Progenitor cell of endocrine pancreas (in vitro differentiated cells): ENCODE data around the gene PUSL1. TPM values are rescaled to one million over a fixed set of nuclear protein-coding genes. Genes with fewer than 3 reads are reported as not detected.

Source experiments
- DNase-seq: peaks from one replicate; pipeline ENCODE4 v3.0.0; 2021; ENCODE audit warnings: low spot score; ENCODE audit not compliant: unreplicated experiment
- H3K27ac Mint-ChIP-seq: 2 replicates; pipeline ENCODE4 v1.8.0; 2021; ENCODE audit warnings: mild to moderate bottlenecking, moderate library complexity, mixed read lengths
- H3K27me3 Mint-ChIP-seq: 2 replicates; pipeline ENCODE4 v1.8.0; 2021; ENCODE audit warnings: mixed read lengths
- H3K36me3 Mint-ChIP-seq: 2 replicates; pipeline ENCODE4 v1.8.0; 2022; ENCODE audit warnings: mixed read lengths; ENCODE audit not compliant: insufficient read depth
- H3K4me1 Mint-ChIP-seq: 2 replicates; pipeline ENCODE4 v1.8.0; 2021; ENCODE audit warnings: low read depth, mixed read lengths
- H3K4me3 Mint-ChIP-seq: 2 replicates; pipeline ENCODE4 v1.8.0; 2021; ENCODE audit warnings: low read depth, mild to moderate bottlenecking, moderate library complexity, mixed read lengths
- H3K9me3 Mint-ChIP-seq: 2 replicates; pipeline ENCODE4 v1.8.0; 2021; ENCODE audit warnings: low read depth, mixed read lengths
- CTCF ChIP-seq: fragments of 200-600 bp; sonication (generic); IDR thresholded peaks from one replicate; pipeline ENCODE4 v1.5.0; 2021; ENCODE audit warnings: antibody characterized with exemption, mild to moderate bottlenecking; ENCODE audit not compliant: unreplicated experiment
- total RNA-seq: library from RNA; stranded (reverse); gene quantifications from 2 replicates; pipeline ENCODE4 v1.2.1, GENCODE V29; 2021

The PUSL1 gene
- total RNA-seq, 1 donor from 2014 or later = 13.8 TPM

DNA sequence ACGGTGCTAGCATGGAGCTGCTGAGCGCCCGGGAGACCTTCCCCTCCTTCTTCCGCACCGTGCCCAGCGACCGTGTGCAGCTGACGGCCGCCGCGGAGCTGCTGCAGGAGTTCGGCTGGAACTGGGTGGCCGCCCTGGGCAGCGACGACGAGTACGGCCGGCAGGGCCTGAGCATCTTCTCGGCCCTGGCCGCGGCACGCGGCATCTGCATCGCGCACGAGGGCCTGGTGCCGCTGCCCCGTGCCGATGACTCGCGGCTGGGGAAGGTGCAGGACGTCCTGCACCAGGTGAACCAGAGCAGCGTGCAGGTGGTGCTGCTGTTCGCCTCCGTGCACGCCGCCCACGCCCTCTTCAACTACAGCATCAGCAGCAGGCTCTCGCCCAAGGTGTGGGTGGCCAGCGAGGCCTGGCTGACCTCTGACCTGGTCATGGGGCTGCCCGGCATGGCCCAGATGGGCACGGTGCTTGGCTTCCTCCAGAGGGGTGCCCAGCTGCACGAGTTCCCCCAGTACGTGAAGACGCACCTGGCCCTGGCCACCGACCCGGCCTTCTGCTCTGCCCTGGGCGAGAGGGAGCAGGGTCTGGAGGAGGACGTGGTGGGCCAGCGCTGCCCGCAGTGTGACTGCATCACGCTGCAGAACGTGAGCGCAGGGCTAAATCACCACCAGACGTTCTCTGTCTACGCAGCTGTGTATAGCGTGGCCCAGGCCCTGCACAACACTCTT is 23.8 kb downstream of the PUSL1 start:
- H3K9me3 Mint-ChIP-seq = no peaks in the 10 kb centered on the region
- TF ChIP-seq CTCF = no peak
- no peaks in the 10 kb centered on the region for H3K36me3 Mint-ChIP-seq
- no peaks in the 10 kb centered on the region for H3K27me3 Mint-ChIP-seq
- no peak overlapping the region for H3K4me3 Mint-ChIP-seq
- H3K4me1 Mint-ChIP-seq = no peaks in the 10 kb centered on the region
- DNase-seq = no peak
- H3K27ac Mint-ChIP-seq = no peak overlapping the region

GRCh38 chr1:1332774-1333480 is 24.5 kb downstream of the PUSL1 start:
- Mint-ChIP-seq H3K27me3 (no peaks in the 10 kb centered on the region), H3K4me1 (no peaks in the 10 kb centered on the region), H3K36me3 (no peaks in the 10 kb centered on the region), H3K9me3 (no peaks in the 10 kb centered on the region), H3K4me3 (no peak overlapping the region), H3K27ac (no peak overlapping the region)
- DNase-seq = no peak
- no peak for TF ChIP-seq CTCF

DNA sequence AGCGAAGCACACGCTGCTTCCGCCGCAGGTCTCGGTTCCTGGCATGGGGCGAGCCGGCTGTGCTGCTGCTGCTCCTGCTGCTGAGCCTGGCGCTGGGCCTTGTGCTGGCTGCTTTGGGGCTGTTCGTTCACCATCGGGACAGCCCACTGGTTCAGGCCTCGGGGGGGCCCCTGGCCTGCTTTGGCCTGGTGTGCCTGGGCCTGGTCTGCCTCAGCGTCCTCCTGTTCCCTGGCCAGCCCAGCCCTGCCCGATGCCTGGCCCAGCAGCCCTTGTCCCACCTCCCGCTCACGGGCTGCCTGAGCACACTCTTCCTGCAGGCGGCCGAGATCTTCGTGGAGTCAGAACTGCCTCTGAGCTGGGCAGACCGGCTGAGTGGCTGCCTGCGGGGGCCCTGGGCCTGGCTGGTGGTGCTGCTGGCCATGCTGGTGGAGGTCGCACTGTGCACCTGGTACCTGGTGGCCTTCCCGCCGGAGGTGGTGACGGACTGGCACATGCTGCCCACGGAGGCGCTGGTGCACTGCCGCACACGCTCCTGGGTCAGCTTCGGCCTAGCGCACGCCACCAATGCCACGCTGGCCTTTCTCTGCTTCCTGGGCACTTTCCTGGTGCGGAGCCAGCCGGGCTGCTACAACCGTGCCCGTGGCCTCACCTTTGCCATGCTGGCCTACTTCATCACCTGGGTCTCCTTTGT is 25.3 kb downstream of the PUSL1 start:
- no peak for DNase-seq
- no peaks in the 10 kb centered on the region for H3K36me3 Mint-ChIP-seq

GRCh38 chr1:1334835-1335234 is 26.4 kb downstream of the PUSL1 start:
- no peak for TF ChIP-seq CTCF
- Mint-ChIP-seq H3K27me3 (no peaks in the 10 kb centered on the region), H3K4me1 (no peaks in the 10 kb centered on the region), H3K36me3 (peaks cover 2% of the 10 kb centered on the region), H3K4me3 (no peak overlapping the region), H3K27ac (no peak overlapping the region), H3K9me3 (no peaks in the 10 kb centered on the region)
- peak; percentile 41 for DNase-seq

More for the DNA sequence above, 25.3 kb downstream of the PUSL1 start:
- Mint-ChIP-seq H3K4me3 (no peak overlapping the region), H3K4me1 (no peaks in the 10 kb centered on the region), H3K27me3 (no peaks in the 10 kb centered on the region), H3K27ac (no peak overlapping the region), H3K9me3 (no peaks in the 10 kb centered on the region)
- no peak for TF ChIP-seq CTCF

GRCh38 chr1:1335283-1335682 is 26.9 kb downstream of the PUSL1 start:
- Mint-ChIP-seq H3K36me3 (peaks cover 2% of the 10 kb centered on the region), H3K9me3 (no peaks in the 10 kb centered on the region), H3K27ac (peak overlapping the region; percentile 37), H3K4me3 (no peak overlapping the region), H3K4me1 (no peaks in the 10 kb centered on the region), H3K27me3 (no peaks in the 10 kb centered on the region)
- no peak for TF ChIP-seq CTCF
- no peak for DNase-seq
